HL-60/S4 (cell line): ENCODE results near the gene SIK3.

Experiments
- in situ Hi-C: fragments of 300-500 bp; cut with MboI; formaldehyde crosslinking; loops from 2 replicates; pipeline ENCODE4 v1.14.3; 2022; ENCODE audit warnings: low sequenced_read_pairs

SIK3 gene

DNA sequence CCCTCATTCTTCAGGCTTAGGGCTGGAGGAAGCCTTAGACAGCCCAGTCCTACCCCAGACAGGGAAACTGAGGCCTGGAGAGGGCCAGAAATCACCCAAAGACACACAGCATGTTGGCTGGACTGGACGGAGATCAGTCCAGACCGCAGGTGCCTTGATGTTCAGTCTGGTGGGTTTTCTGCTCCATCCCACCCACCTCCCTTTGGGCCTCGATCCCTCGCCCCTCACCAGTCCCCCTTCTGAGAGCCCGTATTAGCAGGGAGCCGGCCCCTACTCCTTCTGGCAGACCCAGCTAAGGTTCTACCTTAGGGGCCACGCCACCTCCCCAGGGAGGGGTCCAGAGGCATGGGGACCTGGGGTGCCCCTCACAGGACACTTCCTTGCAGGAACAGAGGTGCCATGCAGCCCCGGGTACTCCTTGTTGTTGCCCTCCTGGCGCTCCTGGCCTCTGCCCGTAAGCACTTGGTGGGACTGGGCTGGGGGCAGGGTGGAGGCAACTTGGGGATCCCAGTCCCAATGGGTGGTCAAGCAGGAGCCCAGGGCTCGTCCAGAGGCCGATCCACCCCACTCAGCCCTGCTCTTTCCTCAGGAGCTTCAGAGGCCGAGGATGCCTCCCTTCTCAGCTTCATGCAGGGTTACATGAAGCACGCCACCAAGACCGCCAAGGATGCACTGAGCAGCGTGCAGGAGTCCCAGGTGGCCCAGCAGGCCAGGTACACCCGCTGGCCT lies 267.9 kb downstream of the SIK3 start:
- in situ Hi-C loops = no loop called here

DNA sequence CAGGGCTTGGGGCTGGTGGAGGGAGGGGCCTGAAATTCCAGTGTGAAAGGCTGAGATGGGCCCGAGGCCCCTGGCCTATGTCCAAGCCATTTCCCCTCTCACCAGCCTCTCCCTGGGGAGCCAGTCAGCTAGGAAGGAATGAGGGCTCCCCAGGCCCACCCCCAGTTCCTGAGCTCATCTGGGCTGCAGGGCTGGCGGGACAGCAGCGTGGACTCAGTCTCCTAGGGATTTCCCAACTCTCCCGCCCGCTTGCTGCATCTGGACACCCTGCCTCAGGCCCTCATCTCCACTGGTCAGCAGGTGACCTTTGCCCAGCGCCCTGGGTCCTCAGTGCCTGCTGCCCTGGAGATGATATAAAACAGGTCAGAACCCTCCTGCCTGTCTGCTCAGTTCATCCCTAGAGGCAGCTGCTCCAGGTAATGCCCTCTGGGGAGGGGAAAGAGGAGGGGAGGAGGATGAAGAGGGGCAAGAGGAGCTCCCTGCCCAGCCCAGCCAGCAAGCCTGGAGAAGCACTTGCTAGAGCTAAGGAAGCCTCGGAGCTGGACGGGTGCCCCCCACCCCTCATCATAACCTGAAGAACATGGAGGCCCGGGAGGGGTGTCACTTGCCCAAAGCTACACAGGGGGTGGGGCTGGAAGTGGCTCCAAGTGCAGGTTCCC lies 268.6 kb downstream of the SIK3 start, which contains the start of gene APOC3:
TSS of gene APOC3 (plus strand) at position 383 of the 659 bp plus-strand sequence. CDS start 676 bp downstream, outside the sequence.
- in situ Hi-C loops = no loop called here

- in situ Hi-C loops = no loop called here
Observed at GRCh38 chr11:116828632-116829524, 269.4 kb downstream of the SIK3 start.

- in situ Hi-C loops = no loop called here
Observed at GRCh38 chr11:116827461-116827860, 270.8 kb downstream of the SIK3 start.

GRCh38 chr11:116826751-116827431 lies 271.3 kb downstream of the SIK3 start:
- in situ Hi-C loops = no loop called here

DNA sequence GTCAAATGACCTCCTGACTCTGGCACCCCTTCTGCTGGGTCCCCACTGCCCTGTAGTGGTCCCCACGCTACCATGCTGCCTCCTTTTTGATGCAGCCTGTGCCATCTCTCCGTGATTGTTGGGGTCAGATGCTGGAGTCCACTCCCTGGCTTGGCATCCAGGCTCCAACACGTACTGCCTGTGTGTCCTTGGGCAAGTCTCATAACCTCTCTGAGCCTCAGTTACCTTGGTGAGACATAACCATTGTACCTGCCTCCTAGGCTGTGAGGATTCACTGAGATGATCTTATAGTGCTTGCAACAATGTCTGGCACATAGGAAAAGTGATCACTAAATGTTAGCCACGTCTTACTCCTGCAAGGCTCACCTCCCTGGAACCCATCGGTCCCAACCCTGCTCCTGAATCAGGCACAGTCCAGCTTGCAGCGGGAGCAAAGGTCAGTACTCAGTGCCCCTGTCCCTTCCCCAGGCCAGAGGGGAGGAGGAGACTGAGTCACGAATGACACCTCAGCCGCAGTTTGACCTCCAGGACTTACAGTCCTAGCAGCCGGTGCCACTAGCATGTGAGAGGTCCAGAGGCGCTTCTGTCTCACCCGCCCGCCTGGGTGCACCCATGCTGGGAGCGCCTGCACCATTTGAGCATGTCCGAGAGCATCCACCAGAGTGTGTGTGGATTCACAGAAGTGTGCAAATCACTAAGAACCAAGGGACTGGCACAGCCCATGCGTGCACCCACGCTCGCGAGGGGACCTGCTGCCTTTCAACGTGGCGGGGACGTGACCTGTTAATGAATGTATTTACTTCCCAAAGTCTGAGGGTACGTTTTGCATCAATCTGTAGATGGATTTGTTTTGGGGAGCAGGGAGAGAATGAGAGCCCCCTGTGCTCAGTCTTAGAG lies 272.1 kb downstream of the SIK3 start:
- in situ Hi-C loops = no loop called here

DNA sequence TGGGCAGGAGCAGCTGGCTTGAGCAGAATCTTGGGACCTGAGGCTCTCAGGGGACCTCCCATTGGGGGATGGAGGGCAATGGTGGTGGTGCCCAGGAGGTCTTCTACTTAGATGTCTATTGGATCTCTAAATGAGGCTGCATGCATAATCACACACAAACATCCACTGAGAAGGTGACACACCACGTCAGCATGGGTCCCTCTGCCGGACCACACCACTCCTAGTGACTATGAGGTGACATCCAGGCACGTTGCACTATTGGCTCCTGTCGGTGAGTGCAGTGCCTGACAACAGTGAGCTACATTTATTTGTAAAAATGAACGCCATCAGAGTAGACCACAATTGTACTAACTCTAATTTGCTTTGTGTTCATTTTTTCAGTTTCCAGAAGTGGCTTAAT lies 272.8 kb downstream of the SIK3 start:
- in situ Hi-C loops = no loop called here

DNA sequence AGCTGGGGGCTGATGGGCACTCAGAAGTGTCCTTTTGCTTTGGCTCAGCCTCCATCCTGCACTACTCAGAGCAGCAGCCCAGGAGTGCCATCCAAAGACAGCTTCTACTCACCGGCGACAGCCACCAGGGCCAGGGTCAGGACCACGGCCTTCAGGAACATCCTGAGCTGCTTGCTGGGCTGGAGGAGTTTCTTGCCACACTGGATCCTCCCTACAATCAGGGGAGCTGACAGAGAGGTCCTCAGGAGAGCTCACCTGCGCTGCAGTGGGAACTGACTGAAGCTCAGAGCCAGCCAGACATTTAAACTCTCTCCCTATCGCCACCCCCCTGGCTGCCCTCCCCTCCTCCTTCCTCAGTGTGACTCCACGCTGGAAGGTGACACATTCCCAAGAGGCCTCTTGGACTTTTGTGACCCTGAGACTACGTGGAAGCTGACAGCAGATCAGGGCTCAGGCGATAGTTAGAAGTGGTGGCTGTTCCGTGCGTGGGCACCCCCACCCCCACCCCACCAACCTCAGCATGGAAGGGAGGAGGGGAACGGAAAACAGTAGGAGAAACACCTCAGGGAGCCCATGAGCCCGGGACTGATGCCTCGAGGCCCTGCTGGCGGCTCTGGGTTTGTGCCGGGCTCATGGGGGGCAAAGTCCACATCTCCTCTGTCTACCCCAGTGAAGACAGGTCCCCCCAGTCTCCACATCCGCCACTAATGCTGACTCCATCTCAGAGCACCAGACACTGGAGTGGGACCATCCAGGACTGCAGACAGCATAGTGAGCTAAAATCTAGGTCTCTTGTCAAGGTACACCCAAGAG lies 275.0 kb downstream of the SIK3 start, which contains the start of gene APOA4:
TSS of gene APOA4 (minus strand) at position 274 of the 813 bp plus-strand sequence. CDS start at position 161, 113 bp downstream.
- in situ Hi-C loops = no loop called here

DNA sequence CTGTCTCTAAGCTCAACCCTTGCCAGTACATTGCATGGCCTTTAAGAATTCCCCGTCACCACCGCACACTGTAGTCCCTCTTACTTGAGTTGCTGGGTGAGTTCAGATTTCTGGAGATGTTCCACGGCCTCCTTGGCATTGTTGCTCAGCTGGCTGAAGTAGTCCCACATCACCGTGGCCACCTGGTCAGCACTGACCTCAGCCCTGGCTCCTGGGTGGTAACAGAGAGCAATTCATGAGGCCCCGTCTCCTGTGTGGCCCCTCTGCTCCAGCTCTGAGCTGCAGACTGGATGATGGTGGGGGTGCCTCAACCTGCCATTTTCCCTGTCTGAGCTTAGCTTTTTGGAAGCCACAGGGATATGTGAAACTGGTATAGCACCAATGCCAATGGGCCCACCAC lies 275.7 kb downstream of the SIK3 start:
- in situ Hi-C loops = no loop called here

DNA sequence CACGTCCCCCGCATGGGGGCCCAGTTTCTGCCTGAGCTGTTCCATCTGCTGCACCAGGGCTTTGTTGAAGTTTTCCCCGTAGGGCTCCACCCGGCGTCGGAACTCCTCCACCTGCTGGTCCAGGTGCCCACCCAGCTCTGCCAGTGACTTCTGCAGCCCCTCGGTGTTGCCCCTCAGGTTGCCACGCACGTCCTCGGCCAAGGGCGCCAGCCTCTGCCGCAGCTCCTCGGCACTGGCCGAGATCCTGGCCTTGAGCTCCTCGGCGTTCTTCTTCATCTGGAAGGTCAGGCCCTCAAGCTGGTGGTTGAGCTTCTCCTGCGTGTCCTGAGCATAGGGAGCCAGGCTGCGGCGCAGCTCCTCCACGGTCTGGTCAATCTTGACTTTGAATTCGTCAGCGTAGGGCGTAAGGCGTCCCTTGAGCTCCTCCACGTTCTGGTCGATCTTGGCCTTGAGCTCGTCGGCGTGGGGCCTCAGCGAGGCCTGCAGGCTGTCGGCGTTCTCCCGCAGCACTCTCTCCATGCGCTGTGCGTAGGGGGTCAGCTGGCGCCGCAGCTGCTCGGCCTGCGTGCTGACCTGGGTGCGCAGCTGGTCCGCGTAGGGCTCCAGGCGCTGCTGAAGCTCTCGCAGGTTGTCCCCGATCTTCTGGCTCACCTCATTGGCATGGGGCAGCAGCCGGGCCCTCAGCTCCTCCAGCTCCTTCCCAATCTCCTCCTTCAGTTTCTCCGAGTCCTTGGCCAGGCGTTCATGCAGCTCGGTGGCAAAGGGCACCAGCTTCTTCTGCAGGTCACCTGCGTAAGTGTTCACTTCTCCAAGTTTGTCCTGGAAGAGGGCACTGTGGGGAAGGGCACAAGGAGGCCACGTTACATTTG lies 276.9 kb downstream of the SIK3 start:
- in situ Hi-C loops = no loop called here

DNA sequence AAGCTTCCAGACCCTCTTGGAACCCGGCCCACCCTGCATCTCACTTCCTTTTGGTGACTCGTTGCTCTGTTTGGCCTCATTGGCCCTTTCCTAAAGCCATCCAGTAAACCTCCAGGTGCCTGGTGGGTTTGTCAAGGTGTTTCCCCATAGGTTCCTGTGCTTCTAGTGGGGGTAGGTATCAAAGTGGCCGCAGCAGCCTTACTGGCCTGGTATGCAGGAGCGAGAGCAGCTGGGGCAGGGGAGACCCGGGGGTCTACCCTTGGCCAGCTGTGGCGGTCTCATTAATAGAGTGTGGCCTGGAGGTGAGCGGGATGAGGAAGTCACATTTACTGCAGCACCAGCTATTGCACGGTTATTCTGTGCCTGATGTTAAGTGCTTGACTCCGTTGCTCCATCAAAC lies 279.2 kb downstream of the SIK3 start:
- in situ Hi-C loops = no loop called here

DNA sequence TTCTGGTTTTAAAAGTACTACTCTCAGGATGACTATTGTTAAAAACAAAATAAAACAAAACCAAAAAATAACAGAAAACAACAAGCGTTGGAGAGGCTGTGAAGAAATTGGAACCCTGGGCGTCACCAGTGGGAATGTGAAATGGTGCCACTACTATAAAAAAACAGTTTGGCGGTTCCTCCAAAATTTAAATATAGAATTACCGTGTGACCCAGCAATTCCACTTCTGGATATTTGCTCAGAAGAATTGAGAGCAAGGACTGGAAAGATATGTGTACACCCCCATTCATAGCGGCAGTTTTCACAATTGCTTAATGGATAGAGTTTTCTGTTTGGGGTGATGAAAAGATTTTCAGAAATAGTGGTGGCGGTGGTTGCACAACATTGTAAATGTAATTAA lies 283.7 kb downstream of the SIK3 start:
- in situ Hi-C loops = no loop called here

DNA sequence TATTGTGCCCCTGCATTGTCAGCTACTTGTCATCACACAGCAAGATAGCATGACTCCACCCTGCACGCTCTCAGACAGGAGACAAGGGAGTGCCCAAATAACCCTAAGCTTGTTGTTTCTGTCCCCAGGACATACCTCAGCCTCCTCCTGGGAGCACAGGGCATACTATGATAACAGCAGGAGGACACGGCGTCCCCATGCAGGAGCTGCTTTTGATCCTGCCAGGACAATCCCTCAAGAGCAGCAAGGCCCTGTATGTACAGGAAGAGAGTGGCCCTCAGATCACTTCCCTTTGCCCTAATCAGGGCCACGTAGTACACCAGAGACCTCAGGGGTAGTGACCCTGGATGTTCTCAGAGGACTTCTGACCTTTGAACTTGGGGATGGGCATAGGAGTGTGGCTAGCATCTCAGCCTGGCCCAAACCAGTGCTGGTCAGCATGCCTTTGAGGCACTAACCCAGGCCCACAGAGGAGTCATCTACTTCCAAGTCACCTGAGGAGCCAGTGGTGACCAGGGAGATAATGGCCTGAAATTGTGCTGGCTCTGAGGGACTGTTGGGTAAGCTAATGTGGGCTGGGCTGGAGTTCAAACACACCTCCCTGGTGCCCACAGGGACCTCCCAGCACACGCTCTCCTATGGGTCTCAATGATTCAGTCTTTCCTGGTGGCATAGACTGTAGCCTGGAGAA lies 284.3 kb downstream of the SIK3 start:
- in situ Hi-C loops = no loop called here

GRCh38 chr11:116813170-116813569 lies 285.1 kb downstream of the SIK3 start:
- in situ Hi-C loops = no loop called here

GRCh38 chr11:116812109-116812508 lies 286.1 kb downstream of the SIK3 start:
- in situ Hi-C loops = no loop called here

DNA sequence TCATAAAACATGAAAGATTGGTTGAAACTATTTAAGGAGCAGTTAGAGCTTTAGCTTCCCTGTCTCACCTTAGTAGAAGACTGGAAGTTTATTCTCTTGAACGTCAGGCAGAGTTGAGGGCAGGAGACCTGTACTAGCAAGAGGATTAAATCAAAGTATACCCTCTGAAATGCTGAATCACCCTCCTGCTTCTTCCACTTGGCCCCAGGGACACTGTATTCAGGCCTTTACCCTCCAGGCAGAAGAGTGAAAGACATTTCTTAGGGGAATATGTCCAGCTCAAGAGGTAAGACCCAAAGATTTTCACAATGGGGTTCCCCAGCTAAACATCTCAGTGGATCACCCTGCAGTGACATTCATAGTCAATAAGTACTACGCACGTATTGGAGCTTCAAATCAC lies 287.0 kb downstream of the SIK3 start:
- in situ Hi-C loops = no loop called here
